Measurements from ENCODE around the gene MTM1.

The MTM1 gene

GRCh38 chrX:150607201-150607600, 38.8 kb downstream of the MTM1 start:
- peak; percentile 65 for DNase-seq

- DNase-seq, result no peak
These were observed 41.6 kb downstream of the MTM1 start for GRCh38 chrX:150610043-150610442.

- no peak for DNase-seq
These were observed 42.0 kb downstream of the MTM1 start for GRCh38 chrX:150610446-150610845.

GRCh38 chrX:150615356-150615755, 46.9 kb downstream of the MTM1 start:
- DNase-seq, result no peak

- no peak for DNase-seq
These were observed 47.9 kb downstream of the MTM1 start for GRCh38 chrX:150616179-150616862.

GRCh38 chrX:150616863-150617198, 48.4 kb downstream of the MTM1 start:
- DNase-seq, result no peak

- DNase-seq, result no peak
These were observed 53.2 kb downstream of the MTM1 start for GRCh38 chrX:150621652-150622051.

GRCh38 chrX:150623583-150623982, 55.2 kb downstream of the MTM1 start:
- DNase-seq, result no peak

- no peak for DNase-seq
These were observed 56.7 kb downstream of the MTM1 start for GRCh38 chrX:150625097-150625496.

- no peak for DNase-seq
These were observed 57.5 kb downstream of the MTM1 start for GRCh38 chrX:150625875-150626274.

GRCh38 chrX:150627957-150628356, 59.5 kb downstream of the MTM1 start:
- DNase-seq, result no peak

- peak; percentile 53 for DNase-seq
These were observed 67.5 kb downstream of the MTM1 start for GRCh38 chrX:150635952-150636351.

GRCh38 chrX:150642423-150642822, 74.0 kb downstream of the MTM1 start:
- no peak for DNase-seq

GRCh38 chrX:150643271-150643670, 74.8 kb downstream of the MTM1 start:
- no peak for DNase-seq

GRCh38 chrX:150643958-150644357, 75.5 kb downstream of the MTM1 start:
- no peak for DNase-seq

- no peak for DNase-seq
These were observed 76.0 kb downstream of the MTM1 start for GRCh38 chrX:150644422-150644821.

- DNase-seq, result no peak
These were observed 78.9 kb downstream of the MTM1 start for GRCh38 chrX:150647331-150647730.

GRCh38 chrX:150648296-150648940, 80.0 kb downstream of the MTM1 start:
- no peak for DNase-seq

- DNase-seq, result peak; percentile 63
These were observed 80.9 kb downstream of the MTM1 start for GRCh38 chrX:150649096-150649870.

- peak; percentile 30 for DNase-seq
These were observed 83.5 kb downstream of the MTM1 start for GRCh38 chrX:150651906-150652305.

- DNase-seq, result no peak
These were observed 87.4 kb downstream of the MTM1 start for GRCh38 chrX:150655788-150656187.

GRCh38 chrX:150663073-150663472, 94.7 kb downstream of the MTM1 start:
- DNase-seq, result no peak

GRCh38 chrX:150664290-150664689, 95.9 kb downstream of the MTM1 start:
- DNase-seq, result no peak

- DNase-seq, result no peak
These were observed 107.8 kb downstream of the MTM1 start for GRCh38 chrX:150676221-150676620.
